ENCODE measurements around the gene CEP83.
A peak's percentile ranks its signal among the peaks of the same experiment; 100 is the strongest.

The CEP83 gene

GRCh38 chr12:94353130-94353529 lies 106.5 kb downstream of the CEP83 start:
- Histone ChIP-seq H3K27ac (no peak overlapping the region), H3K27me3 (replicated peaks) (no peaks in the 10 kb centered on the region), H3K4me3 (ENCODE audit: low read depth, low read length) (no peak overlapping the region), H3K36me3 (replicated peaks) (peaks cover 2% of the 10 kb centered on the region)
- in situ Hi-C loops (cut with HindIII; ENCODE audit: low pct_ligation_motif_present, low sequenced_read_pairs), result no loop called here
- TF ChIP-seq CTCF (IDR thresholded peaks at IDR 0.05; ENCODE audit: low read depth, low read length, missing control alignments), result no peak
- DNase-seq, result no peak

- Histone ChIP-seq H3K27me3 (replicated peaks) (no peaks in the 10 kb centered on the region), H3K27ac (no peak overlapping the region), H3K4me3 (ENCODE audit: low read depth, low read length) (no peak overlapping the region), H3K36me3 (replicated peaks) (no peaks in the 10 kb centered on the region)
- TF ChIP-seq CTCF (IDR thresholded peaks at IDR 0.05; ENCODE audit: low read depth, low read length, missing control alignments), result no peak
- no peak for DNase-seq
- in situ Hi-C loops (cut with HindIII; ENCODE audit: low pct_ligation_motif_present, low sequenced_read_pairs), result no loop called here
Measured at GRCh38 chr12:94340573-94340972, 119.1 kb downstream of the CEP83 start.

- no peak for DNase-seq
- H3K27ac ChIP-seq, result no peak overlapping the region
- no peaks in the 10 kb centered on the region for H3K36me3 ChIP-seq (replicated peaks)
- H3K27me3 ChIP-seq (replicated peaks), result no peaks in the 10 kb centered on the region
- in situ Hi-C loops (cut with HindIII; ENCODE audit: low pct_ligation_motif_present, low sequenced_read_pairs), result no loop called here
- no peak overlapping the region for H3K4me3 ChIP-seq (ENCODE audit: low read depth, low read length)
- TF ChIP-seq CTCF (IDR thresholded peaks at IDR 0.05; ENCODE audit: low read depth, low read length, missing control alignments), result no peak
Measured at GRCh38 chr12:94338006-94338794, 121.5 kb downstream of the CEP83 start.

GRCh38 chr12:94336211-94336925 lies 123.3 kb downstream of the CEP83 start:
- DNase-seq, result peak; percentile 24
- in situ Hi-C loops (cut with HindIII; ENCODE audit: low pct_ligation_motif_present, low sequenced_read_pairs), result no loop called here
- Histone ChIP-seq H3K27me3 (replicated peaks) (no peaks in the 10 kb centered on the region), H3K4me3 (ENCODE audit: low read depth, low read length) (no peak overlapping the region), H3K36me3 (replicated peaks) (no peaks in the 10 kb centered on the region), H3K27ac (peak overlapping the region; percentile 55)
- no peak for TF ChIP-seq CTCF (IDR thresholded peaks at IDR 0.05; ENCODE audit: low read depth, low read length, missing control alignments)

- no peak for DNase-seq
- in situ Hi-C loops (cut with HindIII; ENCODE audit: low pct_ligation_motif_present, low sequenced_read_pairs), result no loop called here
- no peak overlapping the region for H3K4me3 ChIP-seq (ENCODE audit: low read depth, low read length)
- TF ChIP-seq CTCF (IDR thresholded peaks at IDR 0.05; ENCODE audit: low read depth, low read length, missing control alignments), result no peak
- H3K27ac ChIP-seq, result no peak overlapping the region
- H3K27me3 ChIP-seq (replicated peaks), result no peaks in the 10 kb centered on the region
- no peaks in the 10 kb centered on the region for H3K36me3 ChIP-seq (replicated peaks)
Measured at GRCh38 chr12:94333396-94333795, 126.3 kb downstream of the CEP83 start.

Measured in brain microvascular endothelial cell (primary cell).